ENCODE results near the gene ZNF488.

ZNF488 gene

DNA sequence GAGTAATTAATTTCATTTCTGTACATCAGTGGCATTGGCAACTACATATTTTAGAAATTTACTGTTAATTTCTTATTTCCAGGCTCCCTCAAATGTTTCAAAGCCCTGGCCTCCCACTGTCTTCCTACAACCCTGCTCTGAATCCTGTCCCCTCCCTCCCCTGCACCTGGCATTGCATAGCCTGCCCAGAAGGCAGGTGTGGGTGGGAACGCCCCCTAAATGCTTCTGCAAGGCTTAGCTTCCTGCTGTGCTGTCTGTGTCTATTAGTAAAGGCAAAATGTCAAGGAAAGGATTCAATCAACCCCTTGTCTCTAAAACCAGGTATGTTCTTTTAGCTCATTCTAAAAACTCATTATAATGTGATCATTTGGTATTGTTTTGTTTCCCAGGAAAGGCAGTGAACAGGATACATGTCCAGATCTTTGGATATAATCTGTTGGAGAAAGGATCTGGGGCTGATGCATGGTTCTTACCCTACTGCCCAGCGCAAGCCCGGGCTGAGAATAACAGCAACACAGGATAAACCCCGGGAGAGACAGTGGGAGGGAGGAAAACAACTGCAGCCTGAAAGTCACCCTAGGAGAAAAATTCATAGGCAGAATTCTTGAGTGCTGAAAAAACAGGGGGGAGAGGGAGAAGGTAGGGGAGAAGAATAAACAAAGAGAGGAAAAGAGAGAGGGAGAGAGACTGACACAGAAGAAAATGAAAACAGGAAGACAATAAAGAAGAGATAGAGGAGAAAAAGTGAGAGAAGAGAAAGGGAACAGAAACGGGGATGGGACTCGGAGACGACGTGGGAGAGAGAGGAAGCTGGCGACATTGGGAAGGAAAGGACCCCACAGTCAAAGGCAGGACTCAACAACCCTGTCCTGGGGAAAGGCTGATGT lies 589 bp downstream of the ZNF488 start:
- peak; percentile 37 for DNase-seq (ENCODE audit: low read depth, low spot score)

DNA sequence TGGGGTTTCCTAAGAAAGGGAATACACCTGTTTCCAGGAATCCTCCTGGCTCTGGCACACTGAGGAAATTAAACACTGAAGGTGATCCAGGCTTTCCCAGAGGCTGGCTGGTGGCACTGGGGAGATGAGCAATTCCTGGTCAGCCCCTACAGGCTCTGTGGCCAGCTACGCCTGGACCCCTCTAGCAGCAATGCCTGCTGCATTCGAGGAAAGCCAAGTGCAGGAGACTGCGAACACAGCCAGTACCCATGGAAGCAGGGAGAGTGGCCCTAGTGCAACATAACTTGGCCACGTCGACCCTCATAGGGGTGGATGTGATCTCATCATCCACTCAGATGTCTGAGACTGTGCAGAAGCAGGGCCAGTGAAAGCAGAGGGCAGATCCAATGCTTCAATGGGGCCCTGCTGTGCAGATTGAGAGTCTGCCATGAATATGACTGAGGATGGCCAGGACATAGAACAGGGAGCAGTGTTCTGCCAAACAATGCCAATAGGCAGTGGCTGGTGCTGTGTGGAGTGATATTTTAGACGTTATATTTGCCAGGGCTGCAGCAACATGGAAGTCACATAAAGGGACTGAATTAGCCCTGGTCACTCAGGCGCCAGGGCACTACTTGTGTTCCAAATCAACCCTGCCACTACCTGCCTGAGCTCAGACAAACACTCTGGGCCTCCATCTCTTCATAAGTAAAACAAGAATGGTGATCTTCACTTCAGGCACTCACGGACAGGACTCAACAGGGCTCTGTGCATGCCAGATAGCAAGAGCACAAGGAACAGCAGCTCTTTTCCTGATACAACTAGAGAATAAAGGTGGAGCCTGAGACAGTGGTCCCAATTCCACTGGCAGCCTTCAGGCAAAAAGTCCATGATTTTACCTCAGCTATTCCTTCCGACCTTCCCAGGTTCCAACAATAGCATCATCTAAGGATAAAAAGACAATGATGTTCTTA lies 2.4 kb downstream of the ZNF488 start:
- DNase-seq (ENCODE audit: low read depth, low spot score) = no peak

DNA sequence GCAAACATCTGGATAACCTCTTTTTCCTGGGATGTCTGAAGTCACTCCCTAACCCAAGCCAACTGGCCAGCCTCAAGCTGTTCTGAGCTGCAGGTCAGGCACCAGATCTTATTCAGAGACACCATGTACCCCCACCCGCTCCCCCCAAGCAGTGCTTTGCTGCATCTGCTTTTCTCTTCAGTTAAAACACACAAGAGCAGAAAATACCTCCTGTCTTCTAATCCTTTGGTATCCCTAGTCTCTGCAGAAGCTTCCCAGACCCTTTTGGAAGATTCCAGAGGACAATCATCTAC lies 3.0 kb downstream of the ZNF488 start:
- DNase-seq (ENCODE audit: low read depth, low spot score) = no peak

DNA sequence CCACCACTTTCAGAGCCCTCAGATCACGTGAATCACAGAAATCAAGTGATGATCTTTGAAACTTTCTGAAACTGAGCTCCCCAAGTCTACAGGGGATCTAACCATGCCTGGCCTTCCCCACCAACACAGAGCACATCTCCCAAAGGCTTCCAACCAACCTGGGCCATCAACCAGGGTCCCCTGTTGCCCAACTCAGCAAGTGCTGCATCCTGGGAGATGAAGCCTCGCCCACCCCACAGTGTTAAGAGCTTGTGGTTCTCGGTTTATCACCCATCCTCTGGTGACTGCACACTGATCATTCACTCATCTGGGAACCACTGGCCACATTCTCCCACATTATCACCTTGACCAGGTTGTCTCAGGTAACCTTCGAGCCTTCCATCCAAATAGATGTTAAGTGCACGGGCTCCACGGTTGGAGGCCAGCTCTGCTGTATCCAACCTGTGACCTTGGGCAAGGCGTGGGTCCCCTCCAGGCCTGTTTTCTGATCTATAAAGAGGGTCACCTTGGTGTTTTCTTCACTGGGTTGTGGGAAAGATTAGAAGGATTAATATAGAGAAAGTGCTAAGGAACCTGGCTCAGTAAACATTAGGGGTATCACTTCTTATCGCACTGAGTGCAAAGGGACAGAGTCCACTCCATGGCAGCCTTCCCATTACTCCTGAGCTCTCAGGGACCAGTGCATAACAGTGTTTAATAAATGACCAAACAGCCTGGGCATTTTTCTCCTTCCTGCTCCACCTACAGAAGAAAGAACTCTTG lies 3.6 kb downstream of the ZNF488 start:
- no peak for DNase-seq (ENCODE audit: low read depth, low spot score)

DNA sequence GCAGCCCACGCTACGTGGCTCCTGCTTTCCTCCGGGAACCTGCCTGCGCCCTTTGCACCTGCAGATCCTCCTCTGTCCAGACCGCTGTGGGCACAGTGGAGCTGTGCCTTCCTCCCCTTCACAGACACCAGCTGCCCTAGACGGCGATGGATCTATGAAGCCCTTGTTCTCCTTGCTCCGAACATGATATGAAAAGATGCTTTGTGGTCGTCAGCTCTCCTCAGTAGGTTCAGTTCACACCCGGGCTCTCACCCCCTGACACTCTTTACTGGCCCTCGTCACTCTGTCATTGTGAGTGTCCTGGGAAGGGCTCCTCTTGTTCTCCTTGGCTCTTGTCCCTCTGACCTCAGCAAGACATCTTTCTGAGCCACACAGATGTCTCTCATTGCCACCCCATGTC lies 4.2 kb downstream of the ZNF488 start:
- no peak for DNase-seq (ENCODE audit: low read depth, low spot score)

DNA sequence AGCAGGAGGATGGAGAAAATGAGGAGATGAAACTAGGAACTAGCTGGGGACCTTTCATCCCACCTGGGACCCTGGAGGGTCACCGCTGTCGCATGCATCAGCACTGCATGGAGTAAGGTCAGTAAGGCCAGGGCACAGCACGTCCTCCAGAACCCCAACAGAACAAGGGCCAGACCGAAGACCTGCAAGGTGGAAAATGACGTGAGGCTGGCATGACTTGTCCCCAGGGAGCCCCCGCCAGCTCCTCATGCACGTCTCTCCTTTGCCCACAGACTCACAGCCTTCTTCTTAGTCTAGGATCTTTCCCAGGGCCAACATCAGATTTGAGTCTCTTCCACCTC lies 4.7 kb downstream of the ZNF488 start:
- DNase-seq (ENCODE audit: low read depth, low spot score) = no peak

DNA sequence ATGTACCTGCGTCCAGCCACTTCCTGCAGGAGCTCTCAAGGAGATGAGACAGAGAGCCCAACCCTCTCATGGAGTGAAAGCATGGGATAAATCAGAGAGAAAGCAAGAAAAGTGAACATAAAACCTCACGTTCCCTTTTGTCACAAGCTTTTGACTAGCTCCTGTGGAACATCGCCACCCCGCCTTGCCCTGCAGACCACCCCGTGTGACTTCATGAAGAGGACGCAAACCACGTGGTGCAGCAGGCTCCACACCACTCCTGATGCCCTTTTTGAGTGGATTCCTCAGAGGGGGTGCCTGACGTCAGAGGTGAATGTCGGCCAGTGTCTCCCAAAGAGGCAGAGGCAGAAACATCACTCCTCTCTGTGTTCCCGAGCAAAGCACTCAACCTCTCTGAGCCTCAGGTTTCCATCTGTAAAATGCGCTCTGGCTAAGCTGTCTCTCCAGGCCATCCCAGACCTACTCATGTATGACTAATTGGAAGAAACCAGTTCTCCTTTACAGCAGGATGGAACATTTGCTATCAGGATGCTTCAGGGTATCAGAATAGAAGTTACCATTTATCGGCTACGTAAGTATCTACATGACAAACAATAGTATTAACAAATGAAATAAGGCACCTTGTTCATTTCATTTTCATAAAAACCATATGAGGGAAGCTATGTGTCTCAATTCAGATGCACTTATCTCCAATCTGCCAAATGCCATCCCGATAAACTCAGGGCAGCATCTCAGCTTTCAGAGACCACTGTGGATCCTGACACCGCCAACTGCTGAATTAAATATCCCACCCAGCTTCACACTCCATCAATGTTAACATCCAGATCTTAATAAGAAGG lies 5.3 kb downstream of the ZNF488 start:
- DNase-seq (ENCODE audit: low read depth, low spot score) = no peak

DNA sequence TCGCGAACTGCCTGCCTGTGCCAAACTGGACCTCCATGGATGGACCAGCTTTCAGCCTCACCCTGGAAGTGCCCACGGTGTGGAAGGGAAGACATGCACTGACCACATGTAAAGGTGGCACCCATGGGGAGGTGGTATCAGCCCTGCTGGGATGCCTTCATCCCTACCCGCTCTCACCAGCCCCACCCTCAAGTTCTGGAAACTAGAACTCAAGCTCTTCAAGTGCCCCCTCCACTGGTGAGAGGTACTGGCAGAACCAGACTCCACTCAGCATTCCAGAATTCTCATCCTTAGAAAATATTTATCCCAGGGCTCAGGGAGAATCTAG lies 5.9 kb downstream of the ZNF488 start:
- DNase-seq (ENCODE audit: low read depth, low spot score) = no peak

DNA sequence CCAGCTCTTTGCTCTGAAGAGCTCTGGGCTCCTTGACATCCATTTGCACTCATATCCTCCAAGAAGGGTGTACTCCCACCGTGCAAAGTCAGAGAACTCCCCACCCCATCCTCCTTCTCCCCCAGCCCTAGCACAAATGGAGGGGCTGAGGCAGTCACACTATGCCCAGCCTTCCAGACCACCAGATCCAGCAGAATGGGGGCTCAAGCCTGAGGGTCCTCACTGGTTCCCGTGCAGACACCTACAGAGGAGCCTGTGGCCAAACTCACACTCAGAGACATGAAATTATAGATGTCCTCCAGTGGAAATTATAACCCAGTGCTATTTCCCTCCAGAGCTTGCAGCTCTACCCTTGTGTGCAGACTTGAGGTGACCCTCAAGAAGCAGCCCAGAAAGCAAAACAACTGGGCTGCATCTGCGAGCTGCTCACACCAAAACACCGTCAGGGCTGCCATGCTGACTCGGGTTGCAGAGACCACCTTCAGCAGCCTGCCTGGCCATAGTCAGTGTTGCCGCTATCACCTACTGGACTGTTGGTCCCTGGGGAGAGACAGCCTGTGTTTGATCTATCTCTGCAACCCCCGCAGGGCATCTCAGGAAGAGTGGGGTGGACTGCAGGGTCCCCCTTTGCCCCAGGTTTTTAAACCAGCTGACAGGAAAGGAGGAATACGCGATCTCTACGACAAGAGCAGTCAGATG lies 7.4 kb downstream of the ZNF488 start:
- no peak for DNase-seq (ENCODE audit: low read depth, low spot score)

DNA sequence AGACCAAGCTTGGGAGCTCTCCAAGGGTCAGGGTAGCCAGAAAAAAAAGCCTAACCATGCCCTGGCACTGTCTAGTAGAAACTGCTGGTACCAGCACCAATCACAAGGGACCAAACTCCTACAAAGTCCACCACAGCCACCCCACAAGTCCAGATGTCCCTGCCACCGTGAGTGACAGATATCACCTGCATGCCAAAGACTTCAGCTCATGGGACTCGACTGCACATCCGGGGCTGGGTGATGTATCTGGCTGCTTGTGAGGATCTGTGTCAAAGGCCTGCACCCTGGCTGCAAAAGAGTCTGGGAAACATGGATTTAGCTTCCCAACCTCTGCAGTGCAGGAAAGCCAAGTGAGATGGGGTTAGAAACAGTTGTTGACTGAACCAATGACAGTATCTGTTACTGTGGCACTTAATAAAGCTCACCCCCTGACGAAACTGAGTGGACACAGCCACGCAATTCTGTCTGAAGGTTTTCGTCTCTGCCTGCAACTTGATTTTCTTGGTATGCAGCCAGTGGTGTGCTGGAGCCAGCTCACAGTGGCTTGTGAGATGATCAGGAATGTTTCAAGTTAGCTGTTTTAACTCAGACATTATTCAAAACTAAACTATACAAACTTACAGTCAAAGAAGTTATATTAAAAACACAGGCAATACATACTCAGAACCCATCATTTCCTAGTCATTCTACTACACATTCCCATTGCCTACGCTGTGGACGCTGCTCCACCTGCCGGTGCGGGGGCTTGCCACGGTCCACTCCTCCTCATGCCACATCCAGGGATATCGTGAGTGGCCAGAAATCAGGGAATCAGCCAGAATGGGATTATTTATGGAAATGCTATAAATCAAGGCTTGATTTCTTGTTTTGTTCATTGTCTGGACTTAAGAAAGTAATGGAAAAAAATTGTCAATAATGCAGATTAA lies 9.2 kb downstream of the ZNF488 start:
- no peak for DNase-seq (ENCODE audit: low read depth, low spot score)

DNA sequence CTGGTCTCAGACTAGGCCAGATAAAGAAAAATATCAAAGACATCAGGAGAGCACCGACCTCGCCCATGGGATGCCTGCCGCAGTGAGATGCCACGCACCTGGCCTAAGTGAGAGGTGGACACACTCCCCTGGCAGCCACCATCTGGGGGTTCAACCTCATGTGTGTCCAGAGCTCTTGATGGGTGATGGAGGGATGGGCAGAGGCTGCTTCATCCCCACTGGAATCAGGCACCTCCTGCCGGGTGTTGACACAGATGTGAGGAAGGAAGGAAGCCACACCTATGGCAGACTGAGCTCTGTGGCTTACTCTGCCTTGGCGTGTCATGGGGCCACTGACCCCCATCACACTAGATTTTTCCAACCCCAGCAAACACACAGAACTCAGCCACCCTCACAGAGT lies 11.4 kb downstream of the ZNF488 start:
- DNase-seq (ENCODE audit: low read depth, low spot score) = no peak

DNA sequence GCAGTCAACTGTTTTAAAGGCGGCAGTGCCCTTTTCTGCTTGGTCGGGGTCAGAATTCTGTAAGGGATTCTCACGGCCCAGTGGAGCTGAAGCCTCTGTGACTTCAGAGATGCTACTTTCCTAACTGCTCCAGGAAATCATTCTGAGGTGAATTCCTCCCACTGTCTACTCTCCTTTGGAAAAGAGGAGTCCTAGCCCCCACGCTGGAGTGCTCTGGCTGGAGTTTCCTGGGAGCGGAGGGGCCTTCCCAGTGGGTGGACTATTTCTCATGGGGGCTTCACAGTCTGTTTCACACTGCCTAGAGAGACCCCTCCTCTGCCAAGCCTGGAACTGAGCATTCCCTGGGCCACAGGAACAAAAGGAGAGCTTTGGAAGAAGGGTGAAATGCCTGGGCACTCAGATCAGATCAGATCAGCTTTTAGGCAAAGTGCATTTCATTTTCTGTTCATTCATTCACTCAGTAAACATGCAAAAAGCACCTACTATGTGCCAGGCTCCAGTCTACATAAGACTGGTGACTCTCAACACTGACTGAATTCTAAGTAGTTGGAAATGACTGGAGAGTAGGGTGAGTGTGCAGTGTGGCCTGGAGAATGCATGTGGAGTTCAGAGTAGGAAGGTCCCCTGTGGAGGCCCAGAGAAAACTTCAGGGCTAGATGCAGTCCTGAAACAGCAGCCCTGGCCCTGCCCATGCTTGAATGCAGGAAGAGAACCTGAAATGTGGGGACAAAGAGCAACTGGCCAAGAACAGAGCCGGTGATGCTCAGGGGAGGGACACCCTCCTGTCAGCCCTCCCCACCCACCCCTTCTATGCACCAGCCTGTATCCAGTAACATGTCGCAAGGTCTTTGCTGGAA lies 12.2 kb downstream of the ZNF488 start:
- no peak for DNase-seq (ENCODE audit: low read depth, low spot score)

DNA sequence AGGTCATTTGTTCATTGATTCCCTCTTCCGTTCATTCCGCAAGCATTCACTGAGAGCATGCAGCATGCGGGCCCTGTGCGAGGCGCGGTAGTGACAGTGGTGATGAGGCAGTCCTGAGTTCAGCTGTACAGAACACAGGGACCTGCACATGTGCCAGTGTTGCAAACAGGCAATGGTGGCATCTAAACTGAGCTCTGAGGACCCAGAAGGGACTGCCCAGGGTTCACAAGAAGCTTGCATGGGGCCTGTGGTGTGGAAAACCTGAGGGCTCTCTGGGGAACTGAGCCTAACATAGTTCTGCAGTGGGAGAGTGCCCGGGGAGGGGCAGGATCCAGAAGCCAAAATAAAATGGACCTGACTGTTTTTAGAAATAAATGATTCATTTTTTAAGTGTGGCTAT lies 13.2 kb downstream of the ZNF488 start:
- DNase-seq (ENCODE audit: low read depth, low spot score) = no peak

DNA sequence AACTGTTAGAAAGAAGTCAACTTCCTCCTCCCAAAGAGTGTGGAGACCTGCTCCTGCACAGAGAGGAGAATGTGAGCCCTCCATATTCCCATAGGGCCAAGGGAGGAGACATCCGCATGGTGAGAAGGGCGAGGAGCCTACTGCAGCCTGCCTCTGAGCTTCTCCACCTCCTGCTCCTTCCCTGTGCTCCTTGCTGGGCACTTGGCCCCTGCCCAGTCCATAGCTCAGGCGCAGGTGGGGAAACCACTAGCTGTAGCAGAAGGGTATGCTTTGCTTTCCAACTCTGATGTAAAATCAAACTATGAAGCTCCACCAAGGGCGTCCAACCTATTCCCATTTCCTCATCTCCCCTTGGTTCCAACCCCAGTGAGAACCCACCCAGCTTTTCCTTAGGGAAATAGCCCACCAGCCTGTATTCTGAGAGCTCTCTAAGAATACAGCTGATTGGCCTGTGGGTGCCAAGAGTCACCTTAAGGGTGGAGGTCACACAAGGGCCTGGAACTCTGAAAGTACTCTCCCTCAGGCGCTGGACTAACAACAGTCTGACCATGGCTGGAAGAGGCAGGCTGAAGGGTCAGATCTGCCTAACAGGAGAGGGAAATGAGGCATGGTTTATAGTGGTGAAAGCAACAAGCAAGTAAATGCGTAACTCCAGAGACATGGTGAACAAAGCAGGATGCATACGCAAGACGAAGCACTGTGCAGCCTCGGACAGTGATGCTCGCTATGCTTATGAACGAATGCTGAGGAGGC lies 13.9 kb downstream of the ZNF488 start:
- DNase-seq (ENCODE audit: low read depth, low spot score) = no peak

DNA sequence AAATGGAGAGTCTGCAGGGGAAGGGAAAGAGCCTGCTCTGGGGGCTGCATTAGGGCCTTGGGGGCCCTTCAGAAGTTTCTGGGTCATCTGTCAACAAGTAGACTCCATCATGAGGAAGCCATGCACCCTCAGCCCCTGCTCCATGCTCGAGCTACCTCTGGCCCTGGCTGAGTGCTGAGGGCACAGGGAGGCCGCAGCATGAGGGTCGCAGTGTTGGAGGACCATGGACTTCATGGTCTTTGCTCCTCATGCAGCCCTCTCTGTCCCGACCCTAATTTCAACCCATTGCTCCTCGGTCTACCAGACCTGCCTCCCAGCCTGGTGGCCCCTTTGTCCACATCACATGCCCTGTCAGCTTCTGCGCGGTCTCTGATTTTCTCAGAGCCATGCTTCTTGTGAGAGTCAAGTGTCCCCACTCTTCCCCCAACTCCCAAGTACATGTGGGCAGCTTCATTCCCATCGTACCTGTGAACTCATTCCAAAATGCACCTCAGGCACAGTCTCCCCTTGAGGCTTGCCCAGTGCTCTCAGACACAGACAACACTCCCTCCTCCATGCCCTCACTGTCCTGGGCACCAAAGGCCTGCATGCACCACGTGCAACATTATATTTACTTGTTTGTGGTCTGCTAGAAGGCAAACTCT lies 14.7 kb downstream of the ZNF488 start:
- no peak for DNase-seq (ENCODE audit: low read depth, low spot score)

DNA sequence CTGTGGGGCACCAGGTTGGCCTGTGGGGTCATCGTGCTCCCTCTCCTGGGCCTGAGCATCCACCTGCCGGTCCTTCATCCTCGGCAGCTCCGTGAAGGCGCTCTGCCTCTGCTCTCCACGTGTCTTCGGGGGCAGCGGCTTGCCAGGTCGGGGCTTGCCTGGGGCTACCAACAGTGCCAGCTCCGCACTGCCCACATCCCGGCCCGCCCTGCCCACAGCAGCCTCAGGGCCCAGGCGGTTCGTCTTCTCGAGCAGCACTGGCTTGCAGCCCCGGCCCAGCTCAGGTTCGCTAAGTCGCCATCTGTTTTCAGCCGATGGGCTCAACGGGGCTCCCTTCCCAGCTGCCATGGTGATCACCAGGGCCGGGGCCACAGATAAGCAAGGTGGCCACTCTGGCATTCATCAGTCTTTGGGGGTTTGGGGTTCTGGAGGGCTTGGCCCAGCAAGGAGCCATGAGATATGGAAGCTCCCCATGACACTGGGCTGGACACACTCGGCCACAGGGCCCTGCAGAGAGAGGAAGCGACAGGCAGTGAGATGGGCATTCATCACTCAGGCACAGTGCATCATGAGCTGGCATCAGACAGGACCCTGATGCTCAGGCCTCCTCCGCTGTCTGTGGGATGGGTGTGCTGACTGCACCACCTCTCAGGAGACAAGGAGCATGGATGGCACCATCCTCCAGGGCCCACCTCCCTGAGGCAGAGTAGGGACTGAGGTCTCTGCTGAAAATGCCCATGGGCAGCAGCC lies 15.5 kb downstream of the ZNF488 start:
- DNase-seq (ENCODE audit: low read depth, low spot score) = no peak

DNA sequence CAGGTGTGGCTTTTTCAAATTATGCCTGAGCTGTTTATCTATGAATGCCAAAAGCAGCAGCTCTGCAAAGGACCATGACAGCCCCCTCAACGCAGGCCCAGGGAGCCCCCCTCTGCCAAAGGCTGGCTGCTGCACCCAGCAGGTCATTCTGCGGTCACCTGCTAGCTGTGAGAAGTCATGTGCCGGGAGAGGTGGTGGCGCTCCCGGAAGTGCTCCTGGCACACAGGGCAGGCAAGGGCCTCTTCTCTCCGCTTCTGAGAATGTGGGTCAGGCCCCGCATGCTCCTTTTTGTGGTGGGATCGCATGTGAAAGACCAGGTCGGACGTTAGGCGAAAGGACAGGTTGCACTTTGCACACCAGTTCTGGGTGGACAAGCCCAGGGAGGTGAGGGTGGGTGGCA lies 16.4 kb downstream of the ZNF488 start:
- DNase-seq (ENCODE audit: low read depth, low spot score) = no peak
